Measurements from ENCODE around the gene LRRC37B.

LRRC37B gene

DNA sequence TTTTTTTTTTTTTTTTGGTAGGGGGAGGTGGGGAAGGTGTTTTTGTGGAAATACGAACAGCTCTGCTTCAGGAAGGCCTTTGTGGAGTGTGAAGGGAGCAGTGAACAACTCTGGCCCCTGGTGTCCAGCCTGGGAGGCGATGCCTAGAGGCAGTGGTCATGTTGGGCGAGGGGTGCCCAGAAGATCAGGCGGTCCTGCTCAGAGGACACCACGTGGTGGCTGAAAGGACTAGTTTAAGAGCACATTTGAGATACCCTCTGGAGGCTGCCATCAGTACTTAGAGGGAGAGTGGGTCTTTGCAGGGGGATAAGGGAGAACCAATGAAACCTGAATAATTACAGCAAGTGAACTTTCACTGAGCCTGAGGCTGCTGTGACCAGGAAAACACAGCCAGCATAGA lies 95.0 kb downstream of the LRRC37B start:
- H3K36me3 ChIP-seq (ENCODE audit: control insufficient read depth, insufficient read depth, low read length), result no peaks in the 10 kb centered on the region

DNA sequence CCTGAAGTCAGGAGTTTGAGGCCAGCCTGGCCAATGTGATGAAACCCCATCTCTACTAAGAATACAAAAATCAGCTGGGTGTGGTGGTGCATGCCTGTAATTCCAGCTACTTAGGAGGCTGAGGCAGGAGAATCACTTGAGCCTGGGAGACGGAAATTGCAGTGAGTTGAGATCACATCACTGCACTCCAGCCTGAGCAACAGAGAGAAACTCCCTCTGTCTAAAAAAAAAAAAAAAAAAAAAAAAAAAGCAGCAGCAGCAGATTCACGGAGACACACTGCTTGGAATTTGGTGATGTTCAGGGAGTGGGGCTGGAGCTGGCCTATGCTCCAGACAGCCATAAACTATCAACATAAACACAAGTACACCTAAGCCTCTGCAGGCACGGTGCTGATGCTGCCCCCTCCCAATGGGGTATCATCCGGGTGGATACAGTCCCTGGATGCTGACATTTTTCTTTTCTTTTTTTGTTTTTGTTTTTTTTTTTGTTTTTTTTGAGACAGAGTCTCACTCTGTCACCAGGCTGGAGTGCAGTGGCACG lies 95.5 kb downstream of the LRRC37B start:
- Histone ChIP-seq H3K36me3 (ENCODE audit: control insufficient read depth, insufficient read depth, low read length) (no peaks in the 10 kb centered on the region), H3K4me3 (ENCODE audit: low read depth, low read length) (no peak overlapping the region), H3K27me3 (ENCODE audit: control insufficient read depth, insufficient read depth, low read length) (no peaks in the 10 kb centered on the region), H3K9me3 (ENCODE audit: control insufficient read depth, insufficient read depth, low read length) (no peaks in the 10 kb centered on the region), H3K4me1 (ENCODE audit: control insufficient read depth, insufficient read depth, low read length) (peaks cover 7% of the 10 kb centered on the region), H3K9ac (ENCODE audit: low read depth, low read length) (no peak overlapping the region)

More for the DNA sequence above, 95.0 kb downstream of the LRRC37B start:
- H3K4me1 ChIP-seq (ENCODE audit: control insufficient read depth, insufficient read depth, low read length), result peaks cover 7% of the 10 kb centered on the region
- no peak overlapping the region for H3K4me3 ChIP-seq (ENCODE audit: low read depth, low read length)
- H3K9ac ChIP-seq (ENCODE audit: low read depth, low read length), result no peak overlapping the region
- no peaks in the 10 kb centered on the region for H3K27me3 ChIP-seq (ENCODE audit: control insufficient read depth, insufficient read depth, low read length)
- no peaks in the 10 kb centered on the region for H3K9me3 ChIP-seq (ENCODE audit: control insufficient read depth, insufficient read depth, low read length)
